ENCODE measurements around the gene TXNDC11. TPM values are rescaled to one million over a fixed set of nuclear protein-coding genes. Genes with fewer than 3 reads are reported as not detected.

Gene TXNDC11
- total RNA-seq, 1 donor from 2014 or later = 18.2 TPM

- no peak for ATAC-seq
These were observed 22.9 kb downstream of the TXNDC11 start for GRCh38 chr16:11719762-11720161.

GRCh38 chr16:11719171-11719570 is 23.5 kb downstream of the TXNDC11 start:
- no peak for ATAC-seq

DNA sequence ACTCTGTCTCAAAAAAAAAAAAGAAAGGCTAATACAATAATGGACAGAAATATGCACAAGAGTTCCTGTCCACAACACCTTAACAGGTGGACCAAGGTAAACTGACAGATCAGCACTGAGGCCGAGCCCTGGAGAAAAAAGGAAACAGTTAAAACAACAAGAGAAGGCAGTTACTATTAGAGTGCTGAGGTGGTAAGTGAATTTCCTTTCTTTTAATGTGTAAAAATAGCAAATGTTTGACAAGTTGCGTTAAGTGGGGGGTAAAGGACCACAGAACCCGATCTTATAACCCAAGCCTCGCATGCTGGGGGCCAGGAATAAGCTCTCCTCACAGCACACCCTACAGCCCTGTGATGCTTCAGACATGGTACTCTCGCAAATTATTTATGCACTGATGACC is 24.8 kb downstream of the TXNDC11 start:
- no peak for ATAC-seq

DNA sequence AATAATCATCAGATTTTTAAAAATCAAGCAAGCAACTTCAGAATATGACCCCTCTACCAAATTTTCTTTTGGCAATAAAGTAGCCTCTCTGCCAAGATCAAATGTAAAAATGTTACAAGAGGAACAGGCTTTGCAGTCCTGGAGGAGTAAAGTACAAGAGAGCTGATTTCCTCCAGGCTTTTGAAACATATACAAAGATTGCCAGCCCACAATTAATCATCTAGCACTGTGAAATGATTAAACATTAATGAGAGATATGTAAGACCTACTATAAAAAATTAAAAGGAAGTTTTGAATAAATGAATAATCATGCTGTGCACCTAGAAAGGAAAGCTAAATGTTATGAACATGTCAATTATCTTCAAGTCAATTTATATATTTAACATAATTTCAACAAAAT is 26.3 kb downstream of the TXNDC11 start:
- no peak for ATAC-seq

DNA sequence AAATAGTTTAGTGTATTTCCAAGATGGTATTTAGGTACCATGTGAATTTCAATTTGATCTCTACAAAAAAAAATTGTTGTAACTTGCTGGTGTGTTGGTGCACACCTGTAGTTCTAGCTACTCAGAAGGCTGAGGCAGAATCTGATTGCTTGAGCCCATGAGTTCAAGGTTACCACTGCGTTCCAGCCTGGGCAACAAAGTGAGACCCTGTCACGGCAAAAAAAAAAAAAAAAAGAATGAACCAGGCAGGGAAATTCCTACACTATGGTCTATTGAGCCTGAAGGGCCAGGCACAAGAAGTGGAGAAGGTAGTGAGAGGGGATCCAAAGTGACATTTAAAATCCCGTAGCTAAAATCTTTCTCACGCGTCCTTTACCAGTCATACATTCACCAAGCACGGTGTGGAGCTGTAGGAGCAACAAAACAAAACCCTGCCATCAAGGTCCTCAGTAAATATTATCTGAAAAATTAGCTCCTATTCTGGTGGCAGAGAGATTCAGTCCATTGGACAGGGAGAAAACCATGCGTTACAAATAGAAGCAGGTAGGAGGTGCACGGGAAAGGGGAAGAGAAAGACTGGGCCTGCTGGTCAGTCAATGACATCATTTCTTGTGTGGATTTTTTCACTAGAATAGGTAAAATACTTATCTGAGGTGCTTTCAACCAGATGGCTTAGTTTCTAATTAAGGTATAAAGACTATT is 27.3 kb downstream of the TXNDC11 start:
- no peak for ATAC-seq

- no peak for ATAC-seq
These were observed 30.5 kb downstream of the TXNDC11 start for GRCh38 chr16:11712122-11712521.

DNA sequence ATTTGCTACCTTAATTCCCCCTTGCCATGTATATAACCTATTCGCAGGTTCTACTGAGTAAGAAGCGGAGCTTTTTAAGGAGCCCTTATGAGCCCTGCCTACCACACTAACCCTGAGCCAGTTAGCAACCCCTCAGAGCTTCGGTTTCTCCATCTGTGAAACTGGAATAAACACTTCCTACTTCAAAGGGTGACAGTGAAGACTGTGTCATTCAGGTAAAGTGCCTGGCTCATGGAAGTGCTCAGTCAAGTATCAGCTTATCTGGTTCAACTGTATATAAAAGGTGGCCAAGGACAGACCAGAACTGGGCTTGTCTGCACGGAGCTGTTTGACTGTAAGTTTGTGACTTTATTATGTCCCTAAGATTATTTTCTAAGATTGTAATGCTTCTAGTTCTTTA is 31.0 kb downstream of the TXNDC11 start:
- no peak for ATAC-seq

DNA sequence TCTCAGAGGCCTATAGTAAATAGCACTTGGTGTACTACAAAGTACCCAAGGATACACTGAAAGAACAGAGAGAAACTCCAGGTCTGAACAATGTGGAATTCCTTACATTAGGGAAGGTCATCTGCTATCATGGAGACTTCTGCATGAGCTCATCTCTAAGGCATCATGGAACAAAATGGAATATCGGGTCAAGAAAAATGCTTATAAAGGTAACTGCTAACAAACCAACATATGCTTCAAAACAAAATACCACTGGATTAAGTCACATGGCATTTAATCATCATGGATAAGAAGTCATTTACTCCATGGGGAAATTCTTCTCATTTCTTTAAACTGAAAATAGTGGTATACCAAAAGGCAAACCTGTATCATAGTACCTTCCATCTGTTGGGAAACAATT is 34.2 kb downstream of the TXNDC11 start:
- no peak for ATAC-seq

GRCh38 chr16:11707679-11708197 is 34.9 kb downstream of the TXNDC11 start:
- no peak for ATAC-seq

- no peak for ATAC-seq
These were observed 36.4 kb downstream of the TXNDC11 start for GRCh38 chr16:11706180-11706742.

- ATAC-seq = no peak
These were observed 37.2 kb downstream of the TXNDC11 start for GRCh38 chr16:11705311-11706025.

- no peak for ATAC-seq
These were observed 42.2 kb downstream of the TXNDC11 start for GRCh38 chr16:11700264-11701029.

GRCh38 chr16:11699234-11699894 is 43.3 kb downstream of the TXNDC11 start:
- no peak for ATAC-seq

DNA sequence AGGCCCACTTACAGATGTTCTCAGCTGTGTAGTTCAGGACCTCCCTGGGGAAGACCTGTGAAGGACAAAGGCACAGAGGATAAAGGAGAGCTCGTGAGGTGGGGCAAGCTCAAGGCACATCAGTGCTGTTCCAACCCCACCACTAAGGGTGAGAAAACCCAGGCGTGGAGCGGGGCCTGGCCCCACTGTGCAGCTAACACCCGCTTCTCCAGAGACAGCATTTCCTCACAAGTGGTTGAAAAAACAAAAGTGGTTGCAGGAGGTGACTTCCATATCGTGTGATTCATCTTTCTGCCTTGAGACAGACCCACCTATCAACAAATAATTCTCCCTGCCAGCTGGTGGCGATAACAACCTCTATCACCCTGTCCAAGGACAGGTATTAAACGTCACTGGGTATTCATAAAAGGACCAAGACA is 44.4 kb downstream of the TXNDC11 start:
- ATAC-seq = peak; percentile 27

DNA sequence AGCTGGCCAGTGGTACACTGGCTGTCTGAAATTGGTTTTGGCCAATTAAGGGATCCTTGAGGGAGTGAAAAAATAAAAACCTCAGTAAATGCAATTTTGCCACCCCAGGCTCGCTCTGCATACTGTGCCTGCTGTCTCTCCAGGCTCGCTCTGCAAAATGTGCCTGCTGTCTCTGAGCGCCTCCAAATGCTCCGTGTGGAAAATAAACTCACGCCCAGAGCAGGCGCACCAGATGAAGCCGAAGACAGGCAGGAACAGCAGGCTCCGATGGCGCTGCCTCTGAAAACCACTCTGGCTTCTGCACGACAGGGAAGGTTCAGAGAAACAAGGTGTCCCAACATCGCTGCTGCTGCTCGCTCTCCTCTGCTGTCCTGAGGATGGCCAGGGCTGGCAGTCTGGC is 45.3 kb downstream of the TXNDC11 start:
- no peak for ATAC-seq

DNA sequence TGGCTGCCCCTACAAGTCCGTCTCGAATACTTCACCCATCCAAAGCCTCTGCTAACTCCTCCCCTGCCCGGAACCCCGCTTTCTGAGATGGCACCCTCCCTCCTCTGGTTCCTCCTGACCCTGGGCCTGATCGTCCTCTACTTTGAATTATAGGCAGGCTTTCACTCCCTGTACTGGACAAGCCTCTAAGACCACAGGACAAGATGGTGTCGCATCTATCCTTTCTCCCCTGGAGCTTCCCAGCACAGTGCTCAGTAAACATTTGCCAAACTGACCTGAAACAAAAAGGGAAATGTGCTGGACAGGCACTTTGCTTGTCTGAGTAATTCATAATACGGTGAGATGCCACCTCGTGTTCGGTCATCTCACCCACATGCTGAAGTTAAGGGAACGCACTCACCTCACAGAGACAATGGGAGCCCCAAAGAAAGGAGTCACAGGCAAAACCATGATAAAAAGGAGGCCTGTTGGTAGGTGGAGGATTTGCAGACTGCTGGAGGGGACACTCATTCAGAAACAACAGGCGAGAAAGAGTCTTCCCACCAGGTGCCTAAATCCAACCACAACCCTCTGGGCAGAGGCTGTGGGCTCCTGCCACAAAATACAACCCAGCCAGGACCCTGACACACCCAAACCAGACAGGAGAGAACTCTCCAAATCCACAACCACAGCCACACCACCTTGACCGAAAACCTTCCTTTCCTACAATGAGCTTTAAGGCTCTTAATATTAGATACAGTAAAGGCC is 46.2 kb downstream of the TXNDC11 start:
- ATAC-seq = no peak

DNA sequence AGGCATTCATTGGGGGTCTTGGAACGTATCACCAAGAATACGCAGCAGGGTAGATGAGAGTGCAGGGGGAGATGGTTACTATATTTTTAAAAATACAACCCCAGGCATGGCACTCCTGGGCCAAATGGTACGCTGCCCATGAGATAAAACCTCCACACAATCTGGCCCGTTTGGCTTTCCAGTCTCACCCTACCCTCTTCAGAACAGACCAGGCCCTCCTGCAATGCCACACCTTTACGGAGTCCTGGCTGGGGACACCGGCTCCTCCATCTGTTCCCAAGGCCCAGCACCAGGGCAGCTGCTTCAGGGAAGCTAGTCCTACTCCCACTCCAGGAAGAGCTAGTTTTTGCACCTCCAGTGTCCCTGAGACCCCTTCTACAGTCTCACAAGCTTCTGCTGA is 50.0 kb downstream of the TXNDC11 start:
- ATAC-seq = no peak

- no peak for ATAC-seq
These were observed 50.5 kb downstream of the TXNDC11 start for GRCh38 chr16:11692171-11692570.

- ATAC-seq = no peak
These were observed 50.9 kb downstream of the TXNDC11 start for GRCh38 chr16:11691771-11692170.

GRCh38 chr16:11691235-11691634 is 51.4 kb downstream of the TXNDC11 start:
- no peak for ATAC-seq

DNA sequence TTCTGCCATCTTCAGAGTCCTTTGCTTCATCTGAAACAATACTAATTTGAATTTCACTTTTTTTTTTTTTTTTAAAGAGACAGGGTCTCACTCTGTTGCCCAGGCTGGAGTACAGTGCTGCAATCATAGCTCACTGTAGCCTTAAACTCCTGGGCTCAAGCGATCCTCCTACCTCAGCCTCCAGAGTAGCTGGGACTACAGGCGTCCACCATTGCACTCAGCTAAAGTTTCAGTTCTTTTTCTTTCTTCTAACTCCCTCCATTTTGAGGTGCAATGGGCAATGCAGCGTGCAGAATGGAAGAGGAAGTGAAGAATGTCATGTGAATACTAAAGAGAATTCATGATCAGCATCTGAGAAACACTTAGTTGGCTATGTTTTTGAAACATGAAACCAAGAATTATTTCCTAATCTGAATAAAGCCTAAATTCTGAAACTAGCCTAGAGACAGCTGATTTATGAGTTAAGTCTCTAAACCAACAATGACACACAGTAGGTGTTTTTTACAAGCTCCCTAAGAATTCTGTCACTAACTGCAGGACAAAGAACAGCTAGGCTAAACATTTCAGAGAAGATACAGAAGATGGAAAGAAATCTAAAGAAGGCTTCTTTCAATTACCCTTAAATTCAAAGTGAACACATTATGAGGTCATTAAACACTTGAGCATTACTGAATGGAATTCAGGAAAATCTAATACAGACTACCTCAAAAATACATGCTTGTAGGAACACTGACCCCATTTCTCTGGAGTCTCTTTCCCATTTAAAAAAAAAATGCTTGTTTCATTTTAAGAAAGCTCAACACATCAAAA is 53.4 kb downstream of the TXNDC11 start:
- no peak for ATAC-seq

All from esophagus mucosa (tissue), 1 donor.